ENCODE data around the gene RNASE8. TPM values are rescaled to one million over a fixed set of nuclear protein-coding genes. Genes with fewer than 3 reads are reported as not detected.

RNASE8 gene
- total RNA-seq, 2 experiments from 2014 or later, result not detected

DNA sequence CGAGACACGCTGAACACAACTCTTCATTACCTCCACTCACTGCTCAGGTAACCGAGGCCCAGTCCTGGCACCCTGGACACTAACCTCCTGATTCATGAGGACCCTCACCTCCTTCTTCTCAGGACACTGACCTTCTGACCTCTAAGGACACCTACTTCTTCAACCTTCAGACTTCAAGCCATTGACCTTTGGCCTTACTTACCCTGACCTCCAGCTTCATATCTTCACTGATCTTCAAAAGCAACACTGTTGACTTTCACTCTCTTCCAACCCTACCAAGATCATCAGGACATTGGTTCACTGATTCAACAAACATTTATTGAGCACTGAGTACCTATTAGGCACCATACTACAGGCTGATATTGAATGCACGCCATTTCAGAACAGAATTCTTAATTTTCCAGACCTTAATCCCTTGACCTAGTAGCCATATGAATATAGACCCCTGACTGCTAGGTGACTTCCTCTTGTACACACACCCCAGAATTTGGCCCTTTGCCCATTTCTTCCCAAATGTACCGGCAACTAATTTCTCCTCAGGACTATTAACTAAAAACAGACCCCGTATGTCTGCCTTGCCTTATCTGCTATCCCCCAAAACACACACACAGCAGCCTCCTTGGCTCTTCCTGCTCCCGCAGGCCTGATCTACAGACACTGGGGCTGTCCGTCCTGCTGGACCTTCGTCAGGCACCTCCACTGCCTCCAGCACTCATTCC is 18.3 kb downstream of the RNASE8 start:
- DNase-seq (ENCODE audit: low spot score), result no peak
- ChIA-PET CTCF (ENCODE audit: unreplicated experiment) (no interaction called here), POLR2A (no interaction called here)
- no peaks in the 10 kb centered on the region for H3K79me2 ChIP-seq (ENCODE audit: insufficient read depth, low read depth, low read length)
- intact Hi-C loops (cut with micrococcal nuclease; ENCODE audit: unreplicated experiment), result no loop called here
- TF ChIP-seq EZH2phosphoT487 (IDR thresholded peaks at IDR 0.05; ENCODE audit: borderline replicate concordance, low read depth, low read length), result no peak
- TF ChIP-seq, protein P1, sequence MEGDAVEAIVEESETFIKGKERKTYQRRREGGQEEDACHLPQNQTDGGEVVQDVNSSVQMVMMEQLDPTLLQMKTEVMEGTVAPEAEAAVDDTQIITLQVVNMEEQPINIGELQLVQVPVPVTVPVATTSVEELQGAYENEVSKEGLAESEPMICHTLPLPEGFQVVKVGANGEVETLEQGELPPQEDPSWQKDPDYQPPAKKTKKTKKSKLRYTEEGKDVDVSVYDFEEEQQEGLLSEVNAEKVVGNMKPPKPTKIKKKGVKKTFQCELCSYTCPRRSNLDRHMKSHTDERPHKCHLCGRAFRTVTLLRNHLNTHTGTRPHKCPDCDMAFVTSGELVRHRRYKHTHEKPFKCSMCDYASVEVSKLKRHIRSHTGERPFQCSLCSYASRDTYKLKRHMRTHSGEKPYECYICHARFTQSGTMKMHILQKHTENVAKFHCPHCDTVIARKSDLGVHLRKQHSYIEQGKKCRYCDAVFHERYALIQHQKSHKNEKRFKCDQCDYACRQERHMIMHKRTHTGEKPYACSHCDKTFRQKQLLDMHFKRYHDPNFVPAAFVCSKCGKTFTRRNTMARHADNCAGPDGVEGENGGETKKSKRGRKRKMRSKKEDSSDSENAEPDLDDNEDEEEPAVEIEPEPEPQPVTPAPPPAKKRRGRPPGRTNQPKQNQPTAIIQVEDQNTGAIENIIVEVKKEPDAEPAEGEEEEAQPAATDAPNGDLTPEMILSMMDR (conservative IDR thresholded peaks at IDR 0.05; ENCODE audit: low read length), result no peak
- H3K4me3 ChIP-seq (ENCODE audit: low read depth, low read length, poor library complexity, severe bottlenecking), result no peak overlapping the region
- no peaks in the 10 kb centered on the region for H3K36me3 ChIP-seq (ENCODE audit: insufficient read depth, low read length)
- H3K9me2 ChIP-seq (ENCODE audit: insufficient read depth, low read length), result no peaks in the 10 kb centered on the region
- H2AFZ ChIP-seq (ENCODE audit: low read length), result no peak overlapping the region
- H4K20me1 ChIP-seq (ENCODE audit: insufficient read depth, low read length), result no peaks in the 10 kb centered on the region
- no peak overlapping the region for H3K27ac ChIP-seq (ENCODE audit: low read depth, low read length, poor library complexity, severe bottlenecking)
- H3K9me3 ChIP-seq (ENCODE audit: low read length), result no peaks in the 10 kb centered on the region
- BruUV-seq (replicated peaks), result no TSS peak
- peaks cover 20% of the 10 kb centered on the region for H3K4me1 ChIP-seq (ENCODE audit: insufficient read depth, low read length, poor library complexity, severe bottlenecking)
- H3K4me2 ChIP-seq (ENCODE audit: low read length), result no peak overlapping the region

DNA sequence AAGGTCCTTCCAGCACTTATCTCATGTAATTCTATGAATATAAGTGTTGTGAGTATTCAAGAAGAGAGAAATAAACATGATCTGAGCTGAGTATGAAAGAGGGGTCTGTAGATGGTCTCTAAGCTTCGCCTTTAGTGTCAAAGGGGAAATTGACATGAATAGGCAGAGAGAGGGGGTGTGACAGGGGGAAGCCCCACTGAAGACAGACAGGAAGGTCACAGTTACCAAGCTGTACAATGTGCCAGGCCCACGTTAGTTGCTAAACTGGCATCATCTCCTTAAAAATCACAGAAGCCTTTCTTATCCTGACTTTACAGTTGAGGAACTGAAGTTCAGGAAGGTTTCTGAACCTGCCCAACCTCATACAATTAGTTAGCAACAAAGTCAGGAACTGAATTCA is 20.1 kb downstream of the RNASE8 start:
- no peaks in the 10 kb centered on the region for H3K9me2 ChIP-seq (ENCODE audit: insufficient read depth, low read length)
- no peak overlapping the region for H3K4me2 ChIP-seq (ENCODE audit: low read length)
- TF ChIP-seq, protein P1 (conservative IDR thresholded peaks at IDR 0.05; ENCODE audit: low read length), result no peak
- TF ChIP-seq EZH2phosphoT487 (IDR thresholded peaks at IDR 0.05; ENCODE audit: borderline replicate concordance, low read depth, low read length), result no peak
- POLR2A ChIA-PET, result no interaction called here
- H3K4me3 ChIP-seq (ENCODE audit: low read depth, low read length, poor library complexity, severe bottlenecking), result no peak overlapping the region
- no peak for DNase-seq (ENCODE audit: low spot score)
- H4K20me1 ChIP-seq (ENCODE audit: insufficient read depth, low read length), result no peaks in the 10 kb centered on the region
- H3K27ac ChIP-seq (ENCODE audit: low read depth, low read length, poor library complexity, severe bottlenecking), result no peak overlapping the region
- no TSS peak for BruUV-seq (replicated peaks)
- intact Hi-C loops (cut with micrococcal nuclease; ENCODE audit: unreplicated experiment), result no loop called here
- no peaks in the 10 kb centered on the region for H3K36me3 ChIP-seq (ENCODE audit: insufficient read depth, low read length)
- H2AFZ ChIP-seq (ENCODE audit: low read length), result no peak overlapping the region
- no peaks in the 10 kb centered on the region for H3K9me3 ChIP-seq (ENCODE audit: low read length)
- CTCF ChIA-PET (ENCODE audit: unreplicated experiment), result interaction anchor here (1.1 kb wide), 1 partner anchor 22 kb away, joined by 3 read pairs; no protein-coding TSS in a partner anchor
- no peaks in the 10 kb centered on the region for H3K79me2 ChIP-seq (ENCODE audit: insufficient read depth, low read depth, low read length)
- peaks cover 3% of the 10 kb centered on the region for H3K4me1 ChIP-seq (ENCODE audit: insufficient read depth, low read length, poor library complexity, severe bottlenecking)

DNA sequence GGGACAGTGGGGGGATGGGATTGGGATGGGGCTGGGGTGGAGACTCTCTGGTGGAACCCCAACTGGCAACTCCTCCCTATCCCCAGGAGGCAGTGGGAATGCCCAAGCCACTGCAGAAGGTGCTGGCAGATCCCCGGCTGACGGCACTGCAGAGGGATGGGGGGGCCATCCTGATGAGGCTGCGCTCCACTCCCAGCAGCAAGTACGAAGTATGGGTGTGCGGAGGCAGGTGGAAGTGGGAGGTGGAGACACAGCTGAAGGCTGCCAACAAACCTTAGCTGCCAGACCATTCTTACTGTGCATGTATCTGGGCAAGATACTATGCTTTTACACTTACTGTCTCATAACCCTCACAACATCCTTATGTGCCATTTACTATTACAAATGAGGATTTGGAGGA is 20.7 kb downstream of the RNASE8 start:
- Histone ChIP-seq H3K4me1 (ENCODE audit: insufficient read depth, low read length, poor library complexity, severe bottlenecking) (no peaks in the 10 kb centered on the region), H3K9me2 (ENCODE audit: insufficient read depth, low read length) (no peaks in the 10 kb centered on the region), H2AFZ (ENCODE audit: low read length) (no peak overlapping the region), H4K20me1 (ENCODE audit: insufficient read depth, low read length) (no peaks in the 10 kb centered on the region), H3K4me2 (ENCODE audit: low read length) (no peak overlapping the region), H3K4me3 (ENCODE audit: low read depth, low read length, poor library complexity, severe bottlenecking) (no peak overlapping the region), H3K9me3 (ENCODE audit: low read length) (no peaks in the 10 kb centered on the region), H3K79me2 (ENCODE audit: insufficient read depth, low read depth, low read length) (no peaks in the 10 kb centered on the region), H3K27ac (ENCODE audit: low read depth, low read length, poor library complexity, severe bottlenecking) (no peak overlapping the region), H3K36me3 (ENCODE audit: insufficient read depth, low read length) (no peaks in the 10 kb centered on the region)
- no peak for TF ChIP-seq EZH2phosphoT487 (IDR thresholded peaks at IDR 0.05; ENCODE audit: borderline replicate concordance, low read depth, low read length)
- TF ChIP-seq, protein P1 (conservative IDR thresholded peaks at IDR 0.05; ENCODE audit: low read length), result no peak
- no peak for DNase-seq (ENCODE audit: low spot score)
- POLR2A ChIA-PET, result no interaction called here
- no TSS peak for BruUV-seq (replicated peaks)
- intact Hi-C loops (cut with micrococcal nuclease; ENCODE audit: unreplicated experiment), result no loop called here
- CTCF ChIA-PET (ENCODE audit: unreplicated experiment), result interaction anchor here (1.1 kb wide), 1 partner anchor 21 kb away, joined by 3 read pairs; no protein-coding TSS in a partner anchor

Measured in OCI-LY7 (cell line).